ENCODE measurements around the gene CAPNS1. TPM values are rescaled to one million over a fixed set of nuclear protein-coding genes. Genes with fewer than 3 reads are reported as not detected.

Gene CAPNS1
- total RNA-seq, result 413 and 501 TPM in 2 replicates

GRCh38 chr19:36139473-36140303 is at the start of gene CAPNS1:
Gene CAPNS1 (plus strand): TSS chr19:36140066. CDS start chr19:36141012, 946 bp downstream.

DNA sequence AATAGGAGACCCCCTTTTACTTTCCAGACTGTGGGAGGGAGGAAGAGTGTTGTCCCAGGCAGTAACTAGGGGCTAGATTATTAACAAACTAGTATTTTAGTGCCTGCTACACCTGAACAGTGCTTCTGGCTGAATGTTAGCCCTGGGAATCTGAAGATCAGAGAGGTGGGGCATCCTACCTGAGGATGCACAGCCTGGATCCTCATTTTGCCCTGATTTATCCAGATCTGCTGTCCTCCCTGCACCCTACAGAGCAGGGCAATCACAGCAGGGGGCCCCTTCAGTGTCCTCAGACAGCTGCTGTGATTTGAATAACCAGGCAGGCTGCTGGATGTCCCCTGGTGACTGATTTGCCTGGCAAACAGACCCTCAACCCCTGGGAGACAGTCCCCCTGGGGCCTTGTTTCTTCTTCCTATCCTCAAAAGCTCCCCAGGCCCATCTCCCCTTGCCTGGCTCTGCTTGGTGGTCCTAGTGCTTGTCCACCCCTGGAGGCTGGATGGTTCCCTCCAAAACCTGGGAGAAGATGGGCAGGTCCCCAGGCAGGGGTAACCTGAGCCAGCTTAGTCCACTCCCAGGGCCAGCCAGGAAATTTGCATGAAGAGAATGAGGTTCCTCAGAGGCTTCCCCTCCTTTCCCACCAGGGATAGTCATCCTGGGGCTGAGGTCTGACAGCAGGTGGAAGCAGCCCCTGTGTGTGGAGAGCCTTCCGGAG is 29.2 kb upstream of the CAPNS1 start, which contains the start of gene OVOL3:
Gene OVOL3 (plus strand): TSS at position 657 of the 713 bp plus-strand sequence. CDS start 60 bp downstream, outside the sequence.

GRCh38 chr19:36114721-36115452 is 25.0 kb upstream of the CAPNS1 start, which contains the start of gene POLR2I:
Gene POLR2I (minus strand): TSS chr19:36114875. CDS start chr19:36114856, 19 bp downstream.

GRCh38 chr19:36115453-36116343 is 24.2 kb upstream of the CAPNS1 start, which contains the start of gene TBCB:
Gene TBCB (plus strand): TSS chr19:36115468. CDS start chr19:36115561, 93 bp downstream.

DNA sequence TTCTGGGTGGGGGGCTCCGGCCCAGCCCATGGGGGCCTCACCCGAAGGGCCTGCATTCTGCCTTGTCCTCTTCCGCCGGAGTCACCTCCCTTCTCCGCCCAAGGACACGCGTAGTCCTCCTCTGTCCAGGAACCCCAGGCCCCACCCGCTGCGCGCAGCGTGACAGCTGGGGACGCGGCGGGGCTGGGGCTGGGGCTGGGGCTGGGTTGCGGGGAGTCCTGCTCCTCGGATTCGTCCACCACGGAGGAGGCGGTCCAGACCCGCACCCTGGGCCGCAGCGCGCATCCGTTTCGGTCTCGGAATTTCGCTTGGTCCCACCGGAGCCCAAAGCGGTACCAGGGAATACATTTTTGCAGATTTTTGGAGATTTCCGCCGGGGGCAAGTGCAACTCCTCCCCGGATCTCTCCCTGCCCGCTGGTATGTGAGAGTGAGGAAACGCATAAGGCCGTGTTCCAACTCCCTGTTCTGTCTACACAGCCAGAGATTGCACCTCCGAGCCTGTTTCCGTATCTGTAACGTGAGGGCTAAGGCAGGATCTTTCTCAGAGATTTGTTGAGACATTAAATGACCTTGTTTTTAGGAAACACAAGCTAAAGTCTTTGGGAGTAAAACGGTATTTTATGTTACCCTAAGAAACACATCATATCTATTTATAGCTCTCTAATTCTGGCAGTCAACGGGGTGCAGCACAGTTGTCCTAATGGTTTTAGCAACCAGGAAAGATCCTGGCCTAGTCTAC is 12.7 kb downstream of the CAPNS1 start, which contains the start of gene COX7A1:
Gene COX7A1 (minus strand): TSS at position 96 of the 740 bp plus-strand sequence. CDS start 40 bp downstream, at position 56.

Other genes starting within 250 kb of the CAPNS1 start
- 3.2 and 3.6 TPM in 2 replicates for gene NFKBID, start 239.5 kb upstream of the CAPNS1 start, total RNA-seq
- 0.87 and 1.8 TPM in 2 replicates for gene HCST, start 237.5 kb upstream of the CAPNS1 start, total RNA-seq
- gene TYROBP, start 231.8 kb upstream of the CAPNS1 start, total RNA-seq, result 0.33 TPM in 1 of 2 replicates, not detected in the other
- 2.5 and 6.3 TPM in 2 replicates for gene LRFN3, start 203.7 kb upstream of the CAPNS1 start, total RNA-seq
- gene SDHAF1, start 144.9 kb upstream of the CAPNS1 start, total RNA-seq, result 8.9 and 12.9 TPM in 2 replicates
- gene SYNE4, start 131.3 kb upstream of the CAPNS1 start, total RNA-seq, result 0.15 and 0.50 TPM in 2 replicates
- gene ALKBH6, start 125.9 kb upstream of the CAPNS1 start, total RNA-seq, result 18.9 and 22.8 TPM in 2 replicates
- gene CLIP3, start 107.2 kb upstream of the CAPNS1 start, total RNA-seq, result 19.3 and 30.8 TPM in 2 replicates
- 4.5 and 6.5 TPM in 2 replicates for gene THAP8, start 85.8 kb upstream of the CAPNS1 start, total RNA-seq
- gene WDR62, start 85.2 kb upstream of the CAPNS1 start, total RNA-seq, result 0.50 and 6.4 TPM in 2 replicates
- gene OVOL3, start 28.9 kb upstream of the CAPNS1 start, total RNA-seq, result not detected in 2 replicates
- gene POLR2I, start 25.2 kb upstream of the CAPNS1 start, total RNA-seq, result 46.1 and 64.7 TPM in 2 replicates
- 270 and 326 TPM in 2 replicates for gene TBCB, start 24.6 kb upstream of the CAPNS1 start, total RNA-seq
- 8.3 and 50.6 TPM in 2 replicates for gene COX7A1, start 12.4 kb downstream of the CAPNS1 start, total RNA-seq
- gene ZNF565, start 74.6 kb downstream of the CAPNS1 start, total RNA-seq, result 6.0 and 7.3 TPM in 2 replicates
- 73.4 and 118 TPM in 2 replicates for gene ZNF146, start 75.0 kb downstream of the CAPNS1 start, total RNA-seq
- 3.5 and 4.8 TPM in 2 replicates for gene ZFP14, start 239.1 kb downstream of the CAPNS1 start, total RNA-seq

Data from smooth muscle cell of trachea (primary cell).